BLaER1 (cell line): ENCODE data around the gene SKOR1.

ENCODE experiments used
- H3K27ac ChIP-seq: shearing (Covaris generic); formaldehyde crosslinking; 2 replicates; pipeline ENCODE4 v1.8.1; 2022
- H3K27me3 ChIP-seq: shearing (Covaris generic); formaldehyde crosslinking; 2 replicates; pipeline ENCODE4 v1.8.1; 2022
- H3K36me3 ChIP-seq: shearing (Covaris generic); formaldehyde crosslinking; 2 replicates; pipeline ENCODE4 v1.8.1; 2022
- H3K4me1 ChIP-seq: shearing (Covaris generic); formaldehyde crosslinking; 2 replicates; pipeline ENCODE4 v1.8.1; 2022
- H3K4me2 ChIP-seq: shearing (Covaris generic); formaldehyde crosslinking; 2 replicates; pipeline ENCODE4 v1.8.1; 2022
- H3K4me3 ChIP-seq: shearing (Covaris generic); formaldehyde crosslinking; 2 replicates; pipeline ENCODE4 v1.8.1; 2022
- H3K9ac ChIP-seq: shearing (Covaris generic); formaldehyde crosslinking; 2 replicates; pipeline ENCODE4 v1.8.1; 2022
- H3K9me3 ChIP-seq: shearing (Covaris generic); formaldehyde crosslinking; 2 replicates; pipeline ENCODE4 v1.8.1; 2022
- H4K20me1 ChIP-seq: shearing (Covaris generic); formaldehyde crosslinking; 2 replicates; pipeline ENCODE4 v1.8.1; 2022
- Cebpa-rat ChIP-seq: shearing (Covaris generic); IDR thresholded peaks from 2 replicates; pipeline ENCODE4 v1.8.1; 2022

Gene SKOR1

DNA sequence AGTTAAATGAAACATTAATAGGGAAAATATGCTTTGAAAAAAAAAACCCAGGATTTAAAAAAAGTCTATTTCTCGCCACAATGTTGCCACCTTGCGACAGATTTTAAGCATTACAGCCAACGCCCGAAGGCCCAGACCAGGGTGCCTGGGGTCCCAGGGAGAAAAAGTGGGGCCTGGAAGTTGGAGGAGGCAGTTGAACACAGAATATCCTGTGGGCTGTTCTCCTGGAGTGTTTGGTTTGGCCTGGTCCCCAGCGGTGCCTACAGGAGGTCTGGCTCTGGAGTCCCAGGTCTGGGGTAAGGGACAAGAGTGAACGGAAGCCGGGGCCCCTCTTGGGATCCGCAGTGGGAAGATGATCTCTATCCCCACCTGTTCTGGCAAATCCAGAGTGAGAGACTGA is 11.2 kb downstream of the SKOR1 start:
- TF ChIP-seq Cebpa-rat: no peak
- Histone ChIP-seq H3K9ac (no peak overlapping the region), H3K4me3 (peak overlapping the region; percentile 67; the same call in 1 of the 2 replicates), H3K4me1 (peaks cover 64% of the 10 kb centered on the region), H3K36me3 (no peaks in the 10 kb centered on the region), H3K9me3 (no peaks in the 10 kb centered on the region), H3K4me2 (peak overlapping the region; percentile 96), H3K27me3 (peaks cover 77% of the 10 kb centered on the region), H3K27ac (no peak overlapping the region), H4K20me1 (peaks cover 30% of the 10 kb centered on the region)

DNA sequence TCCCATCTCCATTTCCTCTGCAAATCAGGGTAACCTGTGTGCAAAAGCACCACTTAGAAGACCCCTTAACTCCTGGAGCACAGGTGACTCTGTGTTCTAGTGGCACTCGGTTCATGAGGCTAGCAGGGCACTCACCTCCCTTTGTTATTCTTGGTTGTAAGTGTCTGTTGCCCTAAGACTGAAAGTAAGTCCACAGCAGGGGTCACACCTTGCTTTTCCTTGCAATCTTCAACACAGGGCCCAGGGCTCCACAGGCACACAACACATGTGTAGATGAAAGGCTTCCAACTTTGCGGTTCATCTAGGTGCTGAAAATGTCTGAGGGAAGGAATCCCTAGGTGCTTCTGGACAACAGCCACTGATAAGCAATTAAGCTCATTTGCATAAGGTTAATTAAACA is 11.6 kb downstream of the SKOR1 start:
- no peak overlapping the region for H3K27ac ChIP-seq
- no peak overlapping the region for H3K9ac ChIP-seq
- peaks cover 67% of the 10 kb centered on the region for H3K4me1 ChIP-seq
- no peak overlapping the region for H3K4me3 ChIP-seq
- no peak for TF ChIP-seq Cebpa-rat
- H4K20me1 ChIP-seq: peaks cover 30% of the 10 kb centered on the region
- no peaks in the 10 kb centered on the region for H3K9me3 ChIP-seq
- peaks cover 72% of the 10 kb centered on the region for H3K27me3 ChIP-seq
- H3K4me2 ChIP-seq: no peak overlapping the region
- no peaks in the 10 kb centered on the region for H3K36me3 ChIP-seq

DNA sequence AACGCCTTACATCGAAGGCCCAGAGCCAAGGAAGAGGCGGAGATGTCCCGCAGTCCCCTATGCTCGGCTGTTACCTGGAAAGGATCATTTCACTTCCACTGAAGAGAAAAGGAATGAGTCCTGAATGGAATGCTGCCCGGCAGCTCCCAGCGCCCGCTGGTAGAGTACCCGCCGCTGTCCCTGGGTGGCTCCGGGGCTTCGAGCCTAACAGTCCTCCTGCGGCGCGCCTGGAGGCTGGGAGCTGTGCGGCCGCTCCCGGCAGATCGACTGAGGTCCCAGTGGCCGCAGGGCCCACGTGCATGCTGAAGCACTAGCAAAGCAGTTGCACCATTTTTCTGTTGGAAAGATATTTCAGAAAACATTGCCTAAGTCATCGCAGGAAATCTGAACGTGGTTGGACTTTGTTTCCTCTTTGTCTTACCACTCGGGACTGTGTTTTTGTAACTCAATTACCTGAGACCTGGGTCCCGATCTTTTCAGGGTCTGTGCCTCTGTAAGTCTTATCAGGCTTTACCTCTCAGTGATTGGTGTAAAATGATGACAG is 13.6 kb downstream of the SKOR1 start:
- Histone ChIP-seq H3K27ac (no peak overlapping the region), H3K27me3 (peaks cover 53% of the 10 kb centered on the region), H4K20me1 (peaks cover 21% of the 10 kb centered on the region)

DNA sequence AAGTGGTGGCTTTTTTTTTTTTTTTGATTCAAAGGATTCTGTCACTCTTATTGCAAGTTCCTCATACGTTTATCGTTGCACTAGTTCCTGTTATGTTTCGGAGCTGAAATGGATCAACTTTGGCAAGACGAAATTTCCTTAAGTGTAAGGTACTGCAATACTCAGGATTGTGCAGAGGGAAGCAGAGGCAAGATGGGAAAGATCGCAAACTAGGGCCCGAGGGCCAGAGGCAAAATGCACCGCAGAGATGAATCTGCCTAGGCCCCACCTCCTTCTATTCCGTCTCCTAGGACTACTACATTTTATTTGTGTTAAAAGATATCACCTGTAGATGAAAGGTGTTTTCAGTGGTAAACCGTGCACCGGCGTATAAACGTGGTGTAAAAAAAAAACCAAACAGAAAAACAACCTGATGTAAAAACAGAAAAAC is 14.2 kb downstream of the SKOR1 start:
- peak overlapping the region; percentile 87 for H3K27ac ChIP-seq
- no peak for TF ChIP-seq Cebpa-rat
- peaks cover 15% of the 10 kb centered on the region for H4K20me1 ChIP-seq
- peaks cover 55% of the 10 kb centered on the region for H3K4me1 ChIP-seq
- no peaks in the 10 kb centered on the region for H3K36me3 ChIP-seq
- peak overlapping the region; percentile 91 for H3K9ac ChIP-seq
- H3K4me2 ChIP-seq: peak overlapping the region; percentile 87
- peaks cover 46% of the 10 kb centered on the region for H3K27me3 ChIP-seq
- peak overlapping the region; percentile 84 for H3K4me3 ChIP-seq
- H3K9me3 ChIP-seq: no peaks in the 10 kb centered on the region

More for the DNA sequence above, 13.6 kb downstream of the SKOR1 start:
- Histone ChIP-seq H3K9me3 (no peaks in the 10 kb centered on the region), H3K4me2 (peak overlapping the region; percentile 87), H3K36me3 (no peaks in the 10 kb centered on the region), H3K4me3 (peak overlapping the region; percentile 84), H3K9ac (peak overlapping the region; percentile 91), H3K4me1 (peaks cover 61% of the 10 kb centered on the region)
- TF ChIP-seq Cebpa-rat: no peak

GRCh38 chr15:67839929-67840748 is 14.8 kb downstream of the SKOR1 start, which contains the start of gene RNU6-1:
Gene RNU6-1, minus strand, starts transcription at chr15:67840045.
- peak within 1 kb of the TSS; percentile 84 for H3K4me3 ChIP-seq
- no peaks in the 10 kb centered on the region for H3K9me3 ChIP-seq
- no peaks in the 10 kb centered on the region for H3K36me3 ChIP-seq
- no peak for TF ChIP-seq Cebpa-rat
- H3K4me1 ChIP-seq: peaks cover 48% of the 10 kb centered on the region
- H3K4me2 ChIP-seq: peak within 1 kb of the TSS; percentile 91
- peak within 1 kb of the TSS; percentile 87 for H3K27ac ChIP-seq
- H3K9ac ChIP-seq: peak within 1 kb of the TSS; percentile 91
- H3K27me3 ChIP-seq: peaks cover 40% of the 10 kb centered on the region
- H4K20me1 ChIP-seq: peaks cover 10% of the 10 kb centered on the region

- H3K4me3 ChIP-seq: peak overlapping the region; percentile 84
- peaks cover 40% of the 10 kb centered on the region for H3K4me1 ChIP-seq
- H3K4me2 ChIP-seq: peak overlapping the region; percentile 91
- no peak for TF ChIP-seq Cebpa-rat
- peaks cover 32% of the 10 kb centered on the region for H3K27me3 ChIP-seq
- no peaks in the 10 kb centered on the region for H3K9me3 ChIP-seq
- peak overlapping the region; percentile 87 for H3K27ac ChIP-seq
- H4K20me1 ChIP-seq: peaks cover 2% of the 10 kb centered on the region
- H3K36me3 ChIP-seq: no peaks in the 10 kb centered on the region
- H3K9ac ChIP-seq: peak overlapping the region; percentile 91
These were observed 15.6 kb downstream of the SKOR1 start for GRCh38 chr15:67840749-67841512.

DNA sequence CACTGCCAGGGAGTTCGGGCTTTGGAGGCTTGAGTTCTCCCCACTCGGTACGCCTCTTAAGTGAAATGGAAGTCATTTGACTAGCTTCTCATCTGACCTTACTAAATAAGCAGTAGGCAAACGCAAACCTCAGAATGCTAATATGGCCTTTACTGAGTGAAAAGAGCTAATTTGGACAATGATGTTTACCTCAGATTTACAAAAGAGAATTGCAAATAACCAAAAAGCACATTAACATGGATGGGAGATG is 16.1 kb downstream of the SKOR1 start:
- H3K9ac ChIP-seq: peak overlapping the region; percentile 91; the same call in 1 of the 2 replicates
- H3K27me3 ChIP-seq: peaks cover 27% of the 10 kb centered on the region
- no peak for TF ChIP-seq Cebpa-rat
- no peaks in the 10 kb centered on the region for H3K36me3 ChIP-seq
- H3K4me1 ChIP-seq: peaks cover 37% of the 10 kb centered on the region
- no peaks in the 10 kb centered on the region for H4K20me1 ChIP-seq
- peak overlapping the region; percentile 91 for H3K4me2 ChIP-seq
- no peak overlapping the region for H3K27ac ChIP-seq
- peak overlapping the region; percentile 84 for H3K4me3 ChIP-seq
- H3K9me3 ChIP-seq: no peaks in the 10 kb centered on the region

- TF ChIP-seq Cebpa-rat: no peak
- Histone ChIP-seq H3K9ac (no peak overlapping the region), H4K20me1 (no peaks in the 10 kb centered on the region), H3K4me1 (peaks cover 41% of the 10 kb centered on the region), H3K27ac (no peak overlapping the region), H3K36me3 (no peaks in the 10 kb centered on the region), H3K4me2 (peak overlapping the region; percentile 13; the same call in 1 of the 2 replicates), H3K27me3 (peaks cover 11% of the 10 kb centered on the region), H3K9me3 (no peaks in the 10 kb centered on the region), H3K4me3 (no peak overlapping the region)
These were observed 17.8 kb downstream of the SKOR1 start for GRCh38 chr15:67843092-67843501.

- Histone ChIP-seq H3K4me2 (peak overlapping the region; percentile 13; the same call in 1 of the 2 replicates), H3K27ac (no peak overlapping the region), H3K9ac (no peak overlapping the region), H3K36me3 (no peaks in the 10 kb centered on the region), H3K27me3 (peaks cover 4% of the 10 kb centered on the region), H3K9me3 (no peaks in the 10 kb centered on the region), H4K20me1 (no peaks in the 10 kb centered on the region), H3K4me3 (no peak overlapping the region), H3K4me1 (peaks cover 42% of the 10 kb centered on the region)
- TF ChIP-seq Cebpa-rat: no peak
These were observed 18.5 kb downstream of the SKOR1 start for GRCh38 chr15:67843571-67844387.
